GM18873 (cell line): ENCODE measurements around the gene SLC17A4.
"Not testable (repeated sequence)": the region's sequence is repeated elsewhere in the genome, so short reads cannot be mapped to it uniquely, and the experiment has no call there.

Experiments
- ATAC-seq: cut with Tn5 transposase; IDR thresholded peaks from one replicate; pipeline ENCODE4 v1.9.1; 2021; ENCODE audit warnings: mild to moderate bottlenecking, moderate library complexity, moderate number of reproducible peaks; ENCODE audit not compliant: unreplicated experiment, low FRiP score

SLC17A4 gene

DNA sequence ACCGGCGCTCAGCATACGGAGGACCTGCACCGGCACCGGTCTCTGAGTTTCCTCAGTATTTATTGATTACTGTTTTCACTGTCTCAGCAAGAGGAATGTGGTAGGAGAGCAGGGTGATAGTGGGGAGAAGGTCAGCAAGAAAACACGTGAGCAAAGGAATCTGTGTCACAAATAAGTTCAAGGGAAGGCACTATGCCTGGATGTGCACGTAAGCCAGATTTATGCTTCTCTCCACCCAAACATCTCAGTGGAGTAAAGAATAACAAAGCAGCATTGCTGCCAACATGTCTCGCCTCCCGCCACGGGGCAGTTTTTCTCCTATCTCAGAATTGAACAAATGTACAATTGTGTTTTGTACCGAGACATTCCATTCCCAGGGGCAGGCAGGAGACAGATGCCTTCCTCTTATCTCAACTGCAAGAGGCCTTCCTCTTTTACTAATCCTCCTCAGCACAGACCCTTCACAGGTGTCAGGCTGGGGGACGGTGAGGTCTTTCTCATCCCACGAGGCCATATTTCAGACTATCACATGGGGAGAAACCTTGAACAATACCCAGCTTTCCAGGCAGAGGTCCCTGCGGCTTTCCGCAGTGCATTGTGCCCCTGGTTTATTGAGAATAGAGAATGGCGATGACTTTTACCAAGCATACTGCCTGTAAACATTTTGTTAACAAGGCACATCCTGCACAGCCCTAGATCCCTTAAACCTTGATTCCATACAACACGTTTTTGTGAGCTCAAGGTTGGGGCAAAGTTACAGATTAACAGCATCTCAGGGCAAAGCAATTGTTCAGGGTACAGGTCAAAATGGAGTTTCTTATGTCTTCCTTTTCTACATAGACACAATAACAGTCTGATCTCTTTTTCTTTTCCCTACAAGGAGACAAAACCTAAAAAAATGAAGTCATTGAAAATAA, 5.7 kb upstream of the SLC17A4 start:
- ATAC-seq: not testable (repeated sequence)

DNA sequence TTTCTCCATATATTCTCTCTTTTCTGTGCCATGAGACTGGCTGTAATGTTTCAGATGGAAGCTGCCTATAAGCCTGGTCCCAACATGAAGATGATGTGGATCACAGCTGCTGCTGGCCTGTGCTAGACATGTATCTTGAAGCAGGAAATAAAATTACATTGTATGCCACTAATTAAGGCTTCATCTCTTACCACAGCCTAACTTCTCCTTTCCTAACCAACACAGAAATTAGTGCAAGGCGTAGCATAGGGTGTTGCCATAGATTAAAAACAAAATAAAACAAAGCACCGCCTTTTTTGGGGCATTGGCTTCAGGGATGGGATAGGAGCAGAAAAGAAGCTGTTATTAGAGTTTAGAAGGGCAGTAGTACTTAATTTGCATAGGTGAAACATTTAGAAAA, 4.7 kb upstream of the SLC17A4 start:
- no peak for ATAC-seq

DNA sequence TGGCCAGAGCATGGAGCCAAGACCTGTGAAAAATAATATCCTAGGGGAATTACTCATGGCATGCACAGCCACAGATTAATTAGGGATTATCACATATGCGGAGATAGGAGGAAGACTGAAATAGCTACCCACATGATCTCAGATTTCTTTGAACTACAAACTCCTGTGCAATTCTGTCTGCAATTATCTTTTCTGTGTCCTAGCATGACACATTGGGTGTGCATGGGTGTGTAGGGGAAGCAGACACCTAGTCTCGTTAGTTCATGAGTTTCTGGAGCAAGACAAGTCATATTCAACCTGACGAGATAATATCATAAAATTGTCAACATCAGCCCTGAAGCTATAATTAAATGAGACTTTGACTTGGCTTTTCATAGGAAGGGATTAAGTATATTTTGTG, 3.6 kb upstream of the SLC17A4 start:
- no peak for ATAC-seq

DNA sequence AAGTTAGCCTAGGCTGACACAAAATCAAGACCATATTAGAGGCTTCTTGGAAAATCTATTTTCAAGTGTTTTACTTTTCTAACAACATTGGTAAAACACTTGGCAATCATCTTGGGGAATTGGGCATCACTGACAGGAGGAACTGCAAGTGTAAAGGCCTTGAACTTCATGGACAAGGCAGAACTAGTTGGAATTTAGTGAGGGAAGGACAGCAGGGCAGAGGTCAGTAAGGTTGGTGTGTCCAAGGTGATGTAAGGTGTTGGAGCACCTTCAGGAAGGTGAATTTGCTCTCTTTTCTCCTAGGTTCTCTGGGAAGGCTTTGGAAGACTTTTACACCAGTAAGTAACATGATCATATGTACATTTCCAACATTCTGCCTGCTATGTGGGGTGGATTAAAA, 1.5 kb upstream of the SLC17A4 start:
- no peak for ATAC-seq

DNA sequence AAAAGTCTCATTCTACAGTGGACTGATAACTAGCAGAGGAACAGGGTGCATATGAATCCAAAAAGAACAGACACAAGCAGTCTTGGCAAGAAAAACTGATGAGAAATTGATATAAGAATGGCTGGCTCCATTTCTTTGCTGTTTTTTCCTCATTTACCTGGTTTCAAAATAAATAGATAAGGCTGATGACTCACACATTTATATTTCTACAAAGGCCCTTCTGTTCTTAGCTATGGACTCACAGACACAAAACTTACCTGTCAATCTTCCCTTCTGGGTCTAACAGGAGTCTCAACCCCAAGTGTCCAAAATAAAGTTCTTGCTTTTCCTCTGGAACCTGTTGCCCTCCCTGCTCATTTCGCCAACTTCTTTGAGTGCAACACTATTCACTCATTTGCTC, 941 bp downstream of the SLC17A4 start:
- no peak for ATAC-seq

DNA sequence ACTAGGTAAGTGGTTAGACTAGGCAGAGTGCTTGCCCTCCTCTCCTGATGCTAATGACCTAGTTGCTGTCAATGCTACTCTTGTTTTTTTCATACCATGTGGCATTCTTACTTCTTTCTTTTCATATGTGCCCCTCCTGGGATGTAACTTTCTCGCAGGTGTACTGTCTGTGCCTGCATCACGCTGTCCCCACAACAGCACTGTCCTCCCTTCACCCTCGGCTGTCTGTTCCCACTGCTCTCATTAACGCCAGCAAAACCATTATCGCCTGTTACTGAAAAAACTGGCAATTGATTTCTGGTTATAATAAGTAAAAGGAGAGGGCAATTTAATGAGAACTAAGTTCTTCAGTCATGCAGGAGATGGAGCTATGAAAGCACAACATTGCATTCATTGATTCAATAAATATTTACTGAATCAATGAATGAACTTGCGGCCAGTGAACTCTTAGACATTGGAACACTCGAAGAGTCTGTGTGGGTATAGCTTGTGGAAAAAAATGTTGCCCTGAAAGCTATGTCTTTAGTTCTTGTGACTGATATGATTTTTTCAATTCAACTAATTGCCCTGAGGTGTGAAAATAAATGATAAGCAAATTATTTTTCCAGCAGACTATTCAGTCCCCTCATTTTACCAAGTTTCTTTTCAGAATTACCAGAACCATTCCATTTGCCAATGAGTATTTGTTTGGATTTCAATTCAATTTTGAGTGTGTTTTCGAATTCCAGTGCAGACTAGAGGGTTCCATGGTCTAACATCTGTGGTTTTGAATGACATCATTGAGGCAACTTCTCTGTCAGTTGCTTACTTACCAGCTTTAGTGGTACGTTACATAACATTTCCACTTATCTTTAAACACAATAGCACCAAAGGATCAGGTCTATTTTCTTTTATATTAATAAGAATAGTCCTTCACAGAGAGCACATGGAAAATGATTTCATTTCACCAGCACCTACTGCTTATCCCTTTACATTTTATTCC, 2.1 kb downstream of the SLC17A4 start:
- ATAC-seq: no peak

DNA sequence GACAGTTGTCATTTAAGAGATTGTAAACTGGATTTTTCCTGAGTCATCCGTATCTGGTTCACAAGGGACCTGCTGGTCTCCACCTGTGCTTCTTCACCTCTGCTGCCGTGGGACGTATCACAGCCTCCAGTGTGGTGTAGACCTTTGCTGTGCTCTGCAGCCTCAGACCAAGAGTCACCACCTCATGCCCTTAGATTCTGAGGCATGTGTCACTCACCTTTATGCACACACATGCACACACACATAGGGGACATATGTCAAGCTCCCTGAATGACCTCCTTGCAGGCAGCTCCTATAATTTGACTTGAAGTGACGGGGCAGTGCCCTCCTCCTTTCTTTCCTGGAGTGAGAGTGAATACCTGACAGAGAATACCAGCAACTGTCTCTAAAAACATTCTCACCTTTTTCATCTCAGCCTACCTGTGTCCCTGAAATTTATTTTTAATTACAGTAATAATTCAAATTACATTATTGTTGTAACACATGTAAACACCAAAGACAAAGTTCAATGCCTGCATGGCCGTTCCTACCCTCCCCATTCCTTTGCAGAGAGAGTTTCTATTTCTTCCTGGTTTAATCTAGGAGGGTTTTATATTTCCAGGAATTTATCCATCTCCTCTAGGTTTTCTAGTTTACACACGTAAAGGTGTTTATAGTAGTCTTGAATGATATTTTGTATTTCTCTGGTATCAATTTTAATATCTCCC, 3.5 kb downstream of the SLC17A4 start:
- ATAC-seq: no peak

DNA sequence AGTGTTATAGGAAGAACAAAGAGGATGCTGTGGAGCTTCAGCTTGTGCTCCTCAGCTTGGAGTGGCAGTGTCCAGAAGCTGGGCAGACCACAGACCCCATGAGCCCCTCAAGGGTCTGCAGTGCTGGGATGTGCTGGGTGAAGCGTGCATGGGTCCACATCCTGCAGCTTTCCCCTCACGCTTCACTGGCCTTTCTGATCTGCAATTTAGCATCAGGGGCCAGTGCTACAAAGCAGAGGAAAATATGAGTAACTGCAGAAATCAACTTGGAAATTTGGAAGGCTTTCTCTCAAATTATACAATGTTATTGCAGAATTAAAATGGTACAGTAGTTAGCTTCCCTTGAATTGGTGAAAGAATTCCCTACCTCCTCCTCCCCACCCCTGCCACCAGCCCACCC, 10.1 kb downstream of the SLC17A4 start:
- ATAC-seq: no peak

DNA sequence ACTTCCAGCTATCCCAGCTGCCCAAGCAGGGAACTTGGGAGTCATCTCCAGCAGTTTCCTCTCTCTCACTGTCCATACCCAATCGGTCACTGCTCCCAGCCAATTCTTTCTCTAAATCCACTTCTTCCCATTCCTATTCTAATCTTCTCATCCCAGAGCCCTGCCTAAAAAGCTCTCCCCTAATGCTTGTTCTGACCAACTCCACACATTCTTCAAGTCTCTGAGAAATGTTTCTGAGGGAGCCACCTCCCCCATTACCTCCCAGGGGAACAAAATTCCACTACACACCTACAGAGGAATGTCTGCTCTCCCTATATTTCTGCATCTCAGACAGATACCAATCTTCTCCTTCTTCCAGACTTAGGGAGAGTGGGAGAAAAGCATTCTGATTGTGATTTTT, 14.0 kb downstream of the SLC17A4 start:
- ATAC-seq: no peak

DNA sequence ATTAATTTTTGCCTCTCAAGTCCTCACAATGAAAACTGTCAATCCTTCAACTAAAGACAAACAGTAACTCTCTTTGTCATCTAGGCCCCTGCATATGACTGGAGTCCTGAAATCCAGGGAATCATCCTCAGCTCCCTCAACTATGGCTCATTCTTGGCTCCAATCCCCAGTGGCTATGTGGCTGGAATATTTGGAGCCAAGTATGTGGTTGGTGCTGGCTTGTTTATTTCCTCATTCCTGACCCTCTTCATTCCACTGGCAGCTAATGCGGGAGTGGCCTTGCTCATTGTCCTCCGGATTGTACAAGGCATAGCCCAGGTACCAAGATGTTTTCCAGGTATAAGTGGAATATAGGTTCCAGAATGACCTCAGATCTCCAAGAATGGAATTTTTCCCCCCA, 15.4 kb downstream of the SLC17A4 start:
- ATAC-seq: no peak

DNA sequence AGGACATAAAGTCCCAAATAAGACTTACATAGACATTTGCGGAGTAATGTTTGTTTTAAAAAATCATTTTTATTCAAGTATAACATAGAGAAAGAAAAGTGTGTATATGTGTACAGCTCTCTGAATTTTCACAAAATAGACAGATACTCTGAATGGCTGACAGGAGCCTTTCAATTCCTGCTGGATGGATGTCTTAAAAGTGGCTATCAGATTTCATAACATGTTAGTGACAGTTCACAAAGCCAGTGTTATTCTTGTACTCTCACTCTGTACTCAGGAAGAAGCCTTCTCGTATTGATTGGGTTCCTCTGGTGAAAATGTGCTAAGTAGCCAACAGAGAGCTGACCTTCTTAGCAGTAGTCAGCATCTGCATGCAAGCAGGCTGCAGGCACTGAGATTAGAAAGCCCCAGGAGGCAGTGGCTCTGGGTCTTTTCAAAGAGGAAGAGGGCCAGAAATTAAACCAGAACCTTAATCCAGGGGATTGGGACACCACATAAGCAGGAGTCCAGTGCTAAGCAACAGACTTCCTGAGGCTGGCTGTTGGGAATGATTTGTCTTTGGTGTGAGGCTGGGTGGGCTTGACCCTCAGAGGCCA, 19.7 kb downstream of the SLC17A4 start:
- ATAC-seq: no peak

DNA sequence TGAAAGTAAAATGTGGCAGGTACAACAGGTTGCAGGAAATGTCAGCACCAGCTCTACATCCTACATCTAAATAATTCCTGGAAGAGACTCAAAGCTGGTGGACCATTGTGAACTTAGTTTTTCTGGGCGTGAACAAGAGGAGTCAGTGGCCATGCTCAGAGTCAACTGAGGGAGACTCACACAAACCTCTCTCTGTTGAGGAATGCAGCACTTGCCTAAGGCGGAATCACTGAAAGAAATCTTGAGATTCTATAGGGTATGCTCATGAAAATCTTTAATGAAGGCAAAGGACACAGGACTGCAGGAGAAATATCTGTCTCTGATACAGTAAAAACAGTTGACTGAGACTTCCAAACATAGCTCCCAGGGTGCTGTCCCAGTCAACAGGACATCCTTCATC, 22.5 kb downstream of the SLC17A4 start:
- ATAC-seq: no peak

DNA sequence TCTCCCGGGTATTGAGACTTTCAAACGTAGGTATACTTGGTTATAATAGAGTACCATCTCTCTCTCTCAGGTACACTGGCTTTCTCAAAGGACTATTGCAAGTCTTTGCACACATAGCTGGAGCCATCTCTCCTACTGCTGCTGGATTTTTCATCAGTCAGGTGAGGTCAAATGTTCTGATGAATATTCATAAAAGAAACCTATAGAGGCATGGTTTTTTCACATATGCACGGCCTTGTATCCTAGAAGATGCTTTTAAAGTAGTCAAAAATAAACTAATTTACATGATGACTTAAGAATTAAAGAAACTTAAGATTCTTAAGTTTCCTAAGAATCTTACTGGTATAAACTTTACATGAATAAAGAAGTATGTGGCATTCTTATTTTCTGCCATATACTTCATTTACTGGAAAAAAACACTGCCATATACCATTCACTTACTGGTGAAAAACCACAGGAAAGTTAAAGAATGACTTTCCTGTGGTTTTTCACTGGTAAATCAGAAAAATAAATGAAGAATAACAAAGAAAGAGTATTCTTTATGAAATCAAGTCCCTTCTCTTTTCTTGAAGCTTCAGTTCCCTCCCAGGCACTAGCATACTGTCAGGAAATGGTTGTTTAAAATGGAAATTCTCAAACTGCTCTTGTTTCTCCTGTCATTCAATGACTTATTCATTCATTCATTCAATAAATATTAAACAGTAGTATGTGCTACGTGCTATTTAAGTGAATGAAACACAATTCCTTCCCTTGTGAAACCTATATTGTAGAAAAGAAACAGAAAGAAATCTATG, 23.5 kb downstream of the SLC17A4 start:
- ATAC-seq: no peak

DNA sequence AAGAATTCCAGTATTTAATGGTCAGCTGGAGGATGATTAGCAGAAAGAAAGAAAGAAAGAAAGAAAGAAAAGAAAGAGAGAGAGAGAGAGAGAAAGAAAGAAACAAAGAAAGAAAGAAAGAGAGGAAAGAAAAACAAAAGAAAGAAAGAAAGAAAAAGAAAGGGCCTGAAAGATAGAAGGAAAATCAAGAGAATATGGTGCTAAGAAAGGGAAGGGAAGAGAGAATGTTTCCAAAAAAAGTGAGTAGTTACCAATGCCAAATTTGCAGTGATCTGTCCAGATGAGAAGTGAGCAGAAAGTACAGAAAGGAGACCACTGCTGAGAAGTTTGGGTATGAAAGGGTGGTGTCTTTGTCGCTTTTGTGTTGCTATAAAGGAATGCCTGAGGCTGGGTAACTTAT, 26.6 kb downstream of the SLC17A4 start:
- no peak for ATAC-seq

DNA sequence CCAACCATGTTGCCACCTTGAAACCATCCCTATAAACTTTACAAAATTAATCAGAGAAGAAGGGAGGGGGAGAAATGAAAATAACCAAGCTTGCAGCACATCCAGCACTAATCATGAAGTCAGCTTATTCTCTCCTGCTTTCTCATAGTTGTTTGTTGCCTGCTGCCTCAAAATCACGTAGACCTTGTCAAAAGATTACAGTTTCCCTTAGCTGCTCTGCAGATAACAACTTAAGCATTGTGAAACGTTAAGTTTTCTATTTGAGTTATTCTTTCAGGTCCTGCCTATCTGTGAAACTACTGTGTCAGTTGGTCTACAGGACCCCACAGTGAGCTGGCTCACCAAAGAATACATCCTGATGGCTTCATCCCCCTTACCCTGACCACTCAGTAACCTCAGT, 32.9 kb downstream of the SLC17A4 start:
- no peak for ATAC-seq

DNA sequence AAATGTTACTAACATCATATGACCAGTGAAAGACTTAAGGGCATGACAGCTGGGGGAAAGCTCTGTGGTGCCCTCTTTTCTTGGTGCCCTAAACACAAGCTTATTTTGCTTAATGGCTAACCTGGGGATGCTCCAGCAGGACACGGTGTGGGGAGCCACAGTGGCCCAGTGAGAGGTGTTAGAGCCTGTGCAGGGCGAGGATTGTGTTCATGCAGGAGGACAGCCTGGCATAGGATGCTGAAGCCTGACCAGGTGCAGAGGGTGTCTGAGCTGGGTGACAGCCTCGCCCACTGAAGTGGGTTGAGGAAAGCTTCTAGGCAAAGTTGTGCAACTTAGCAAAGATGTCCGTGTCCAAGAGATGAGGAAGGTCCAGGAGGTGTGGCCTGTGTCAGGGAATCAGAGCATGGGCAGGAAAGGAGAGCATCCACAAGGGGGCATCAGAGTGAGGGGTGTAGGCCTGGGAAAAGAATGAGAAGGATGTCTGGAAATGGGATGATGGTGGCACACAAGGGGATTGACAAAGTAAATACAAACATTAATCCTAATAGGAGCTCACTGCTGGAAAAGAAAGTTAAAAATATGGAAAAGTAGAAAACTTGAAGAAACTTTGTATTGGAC, 33.9 kb downstream of the SLC17A4 start:
- ATAC-seq: no peak

DNA sequence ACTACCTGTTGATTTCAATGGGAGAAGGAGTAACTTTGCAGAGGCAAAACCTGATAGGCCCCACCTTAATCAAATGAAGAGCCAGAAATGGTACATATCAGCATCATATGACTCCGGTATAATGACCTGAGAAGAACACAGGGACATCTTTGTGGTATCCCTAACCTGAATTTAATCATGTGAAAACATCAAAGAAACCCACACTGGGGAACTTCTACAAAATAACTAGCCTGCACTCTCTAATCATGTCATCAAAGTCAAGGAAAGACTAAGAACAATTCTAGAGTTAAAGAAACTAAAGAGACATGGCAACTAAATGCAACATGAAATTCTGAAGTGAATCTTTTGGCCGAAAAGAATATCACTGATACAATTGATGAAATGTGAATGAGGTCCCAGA, 34.9 kb downstream of the SLC17A4 start:
- ATAC-seq: no peak

DNA sequence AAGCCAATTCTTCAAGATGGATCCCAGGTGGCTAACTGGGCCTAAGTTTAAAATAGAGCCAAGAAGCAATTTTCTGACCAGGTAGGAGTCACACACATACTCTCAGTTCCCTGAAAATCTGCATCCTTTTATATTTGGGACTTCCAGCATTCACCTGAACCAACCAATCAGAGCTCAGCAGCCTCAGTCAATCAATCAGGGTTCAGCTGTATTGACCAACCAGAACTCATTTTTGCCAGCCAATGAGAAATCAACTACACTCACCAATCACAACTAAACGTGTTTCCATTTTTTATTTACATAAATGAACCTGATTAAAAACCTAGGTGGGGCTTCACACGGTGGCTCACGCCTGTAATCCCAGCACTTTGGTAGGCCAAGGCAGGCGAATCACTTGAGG, 37.5 kb downstream of the SLC17A4 start:
- no peak for ATAC-seq

DNA sequence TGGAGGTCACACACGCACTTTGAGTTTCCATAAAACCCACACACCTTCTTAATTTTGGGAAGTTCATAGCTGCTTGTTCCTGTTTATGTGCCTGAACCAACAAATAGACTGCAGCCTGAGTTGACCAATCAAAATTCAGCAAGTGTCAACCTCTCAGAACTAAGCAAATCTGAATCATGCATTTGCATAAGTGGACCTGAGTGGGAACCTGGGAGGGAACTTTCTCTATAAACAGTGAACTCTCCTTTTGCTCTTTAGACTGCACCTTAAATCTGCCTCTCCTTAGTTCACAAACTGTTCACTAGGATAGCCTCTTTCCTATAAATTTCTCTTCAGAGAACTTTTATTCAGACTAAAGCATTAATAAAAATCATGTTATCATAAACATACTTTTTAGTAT, 39.4 kb downstream of the SLC17A4 start:
- no peak for ATAC-seq
